ENCODE data around the gene TAF4B. TPM values are rescaled to one million over a fixed set of nuclear protein-coding genes. Genes with fewer than 3 reads are reported as not detected.

TAF4B gene
- total and polyA plus RNA-seq, 4 donors = 0.10 to 4.3 (median 0.30) TPM

DNA sequence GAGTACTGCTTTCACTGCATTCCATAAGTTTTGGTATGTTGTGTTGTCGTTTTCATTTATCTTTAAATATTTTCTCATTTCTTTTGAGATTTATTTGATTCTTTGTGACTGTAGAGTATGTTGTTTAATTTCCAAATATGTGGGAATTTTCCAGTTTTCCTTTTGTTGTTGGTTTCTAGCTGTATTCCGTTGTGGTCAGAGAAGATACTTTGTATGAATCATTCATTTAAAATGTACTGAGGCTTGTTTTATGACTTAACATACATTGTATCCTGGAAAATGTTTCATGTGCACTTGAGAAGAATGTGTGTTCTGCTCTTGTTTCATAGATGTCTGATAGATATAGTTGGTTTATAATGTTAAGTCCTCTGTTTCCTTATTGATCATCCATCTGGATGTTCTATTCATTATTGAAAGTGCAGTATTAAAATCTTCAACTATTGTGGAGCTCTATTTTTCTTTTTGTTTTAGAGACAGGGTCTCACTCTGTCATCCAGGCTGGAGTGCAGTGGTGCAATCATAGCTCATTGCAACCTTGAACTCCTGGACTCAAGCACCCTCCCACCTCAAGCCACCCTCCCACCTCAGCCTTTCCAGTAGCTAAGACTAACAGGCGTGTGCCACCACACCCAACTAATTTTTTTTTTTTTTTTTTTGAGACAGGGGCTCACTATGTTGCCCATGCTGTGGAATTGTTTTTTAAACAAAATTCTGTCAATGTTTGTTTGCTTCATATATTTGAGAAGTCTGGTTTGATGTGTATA lies 96.8 kb downstream of the TAF4B start:
- WGBS = 87% methylated on average over 3 of the region's 3 CpGs

GRCh38 chr18:26325771-26326170 lies 99.5 kb downstream of the TAF4B start:
- no peaks in the 10 kb centered on the region for H3K4me1 ChIP-seq (ENCODE audit: control insufficient read depth in 4 of 4, insufficient read depth in 4 of 4, low read length in 3 of 4)
- H3K9ac ChIP-seq (ENCODE audit: low read depth in 1 of 2, low read length in 2 of 2) = no peak overlapping the region
- no peak for DNase-seq (ENCODE audit: low spot score)
- no peak for TF ChIP-seq FOXA1 (IDR thresholded peaks at IDR 0.05)
- TF ChIP-seq, protein P1, sequence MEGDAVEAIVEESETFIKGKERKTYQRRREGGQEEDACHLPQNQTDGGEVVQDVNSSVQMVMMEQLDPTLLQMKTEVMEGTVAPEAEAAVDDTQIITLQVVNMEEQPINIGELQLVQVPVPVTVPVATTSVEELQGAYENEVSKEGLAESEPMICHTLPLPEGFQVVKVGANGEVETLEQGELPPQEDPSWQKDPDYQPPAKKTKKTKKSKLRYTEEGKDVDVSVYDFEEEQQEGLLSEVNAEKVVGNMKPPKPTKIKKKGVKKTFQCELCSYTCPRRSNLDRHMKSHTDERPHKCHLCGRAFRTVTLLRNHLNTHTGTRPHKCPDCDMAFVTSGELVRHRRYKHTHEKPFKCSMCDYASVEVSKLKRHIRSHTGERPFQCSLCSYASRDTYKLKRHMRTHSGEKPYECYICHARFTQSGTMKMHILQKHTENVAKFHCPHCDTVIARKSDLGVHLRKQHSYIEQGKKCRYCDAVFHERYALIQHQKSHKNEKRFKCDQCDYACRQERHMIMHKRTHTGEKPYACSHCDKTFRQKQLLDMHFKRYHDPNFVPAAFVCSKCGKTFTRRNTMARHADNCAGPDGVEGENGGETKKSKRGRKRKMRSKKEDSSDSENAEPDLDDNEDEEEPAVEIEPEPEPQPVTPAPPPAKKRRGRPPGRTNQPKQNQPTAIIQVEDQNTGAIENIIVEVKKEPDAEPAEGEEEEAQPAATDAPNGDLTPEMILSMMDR (IDR thresholded peaks at IDR 0.05; ENCODE audit: low read depth, low read length, missing input control) = no peak
- TF ChIP-seq, protein P2, sequence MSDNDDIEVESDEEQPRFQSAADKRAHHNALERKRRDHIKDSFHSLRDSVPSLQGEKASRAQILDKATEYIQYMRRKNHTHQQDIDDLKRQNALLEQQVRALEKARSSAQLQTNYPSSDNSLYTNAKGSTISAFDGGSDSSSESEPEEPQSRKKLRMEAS (IDR thresholded peaks at IDR 0.05) = no peak
- TF ChIP-seq, protein P3, sequence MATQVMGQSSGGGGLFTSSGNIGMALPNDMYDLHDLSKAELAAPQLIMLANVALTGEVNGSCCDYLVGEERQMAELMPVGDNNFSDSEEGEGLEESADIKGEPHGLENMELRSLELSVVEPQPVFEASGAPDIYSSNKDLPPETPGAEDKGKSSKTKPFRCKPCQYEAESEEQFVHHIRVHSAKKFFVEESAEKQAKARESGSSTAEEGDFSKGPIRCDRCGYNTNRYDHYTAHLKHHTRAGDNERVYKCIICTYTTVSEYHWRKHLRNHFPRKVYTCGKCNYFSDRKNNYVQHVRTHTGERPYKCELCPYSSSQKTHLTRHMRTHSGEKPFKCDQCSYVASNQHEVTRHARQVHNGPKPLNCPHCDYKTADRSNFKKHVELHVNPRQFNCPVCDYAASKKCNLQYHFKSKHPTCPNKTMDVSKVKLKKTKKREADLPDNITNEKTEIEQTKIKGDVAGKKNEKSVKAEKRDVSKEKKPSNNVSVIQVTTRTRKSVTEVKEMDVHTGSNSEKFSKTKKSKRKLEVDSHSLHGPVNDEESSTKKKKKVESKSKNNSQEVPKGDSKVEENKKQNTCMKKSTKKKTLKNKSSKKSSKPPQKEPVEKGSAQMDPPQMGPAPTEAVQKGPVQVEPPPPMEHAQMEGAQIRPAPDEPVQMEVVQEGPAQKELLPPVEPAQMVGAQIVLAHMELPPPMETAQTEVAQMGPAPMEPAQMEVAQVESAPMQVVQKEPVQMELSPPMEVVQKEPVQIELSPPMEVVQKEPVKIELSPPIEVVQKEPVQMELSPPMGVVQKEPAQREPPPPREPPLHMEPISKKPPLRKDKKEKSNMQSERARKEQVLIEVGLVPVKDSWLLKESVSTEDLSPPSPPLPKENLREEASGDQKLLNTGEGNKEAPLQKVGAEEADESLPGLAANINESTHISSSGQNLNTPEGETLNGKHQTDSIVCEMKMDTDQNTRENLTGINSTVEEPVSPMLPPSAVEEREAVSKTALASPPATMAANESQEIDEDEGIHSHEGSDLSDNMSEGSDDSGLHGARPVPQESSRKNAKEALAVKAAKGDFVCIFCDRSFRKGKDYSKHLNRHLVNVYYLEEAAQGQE (IDR thresholded peaks at IDR 0.05) = no peak
- TF ChIP-seq HNF4A (conservative IDR thresholded peaks at IDR 0.05) = no peak
- no peak for TF ChIP-seq HNF4G (IDR thresholded peaks at IDR 0.05)
- H3K4me3 ChIP-seq (ENCODE audit: low read depth in 1 of 3, low read length in 3 of 3) = no peak overlapping the region
- no peaks in the 10 kb centered on the region for H3K9me3 ChIP-seq (ENCODE audit: control insufficient read depth in 4 of 4, low read length in 3 of 4)
- H3K27me3 ChIP-seq (ENCODE audit: control insufficient read depth in 4 of 4, insufficient read depth in 4 of 4, low read length in 3 of 4) = no peaks in the 10 kb centered on the region
- H3K36me3 ChIP-seq (ENCODE audit: control insufficient read depth in 4 of 4, insufficient read depth in 3 of 4, low read depth in 1 of 4, low read length in 3 of 4) = no peaks in the 10 kb centered on the region
- 86% methylated on average over 2 of the region's 2 CpGs for WGBS
- no peak overlapping the region for H3K27ac ChIP-seq (ENCODE audit: low read depth in 1 of 2, low read length in 2 of 2)

More for the DNA sequence above, 96.8 kb downstream of the TAF4B start:
- Histone ChIP-seq H3K27me3 (ENCODE audit: control insufficient read depth in 4 of 4, insufficient read depth in 4 of 4, low read length in 3 of 4) (no peaks in the 10 kb centered on the region), H3K4me1 (ENCODE audit: control insufficient read depth in 4 of 4, insufficient read depth in 4 of 4, low read length in 3 of 4) (no peaks in the 10 kb centered on the region), H3K36me3 (ENCODE audit: control insufficient read depth in 4 of 4, insufficient read depth in 3 of 4, low read depth in 1 of 4, low read length in 3 of 4) (no peaks in the 10 kb centered on the region), H3K4me3 (ENCODE audit: low read depth in 1 of 3, low read length in 3 of 3) (no peak overlapping the region), H3K9me3 (ENCODE audit: control insufficient read depth in 4 of 4, low read length in 3 of 4) (no peaks in the 10 kb centered on the region), H3K27ac (ENCODE audit: low read depth in 1 of 2, low read length in 2 of 2) (no peak overlapping the region), H3K9ac (ENCODE audit: low read depth in 1 of 2, low read length in 2 of 2) (no peak overlapping the region)
- TF ChIP-seq, protein P4, sequence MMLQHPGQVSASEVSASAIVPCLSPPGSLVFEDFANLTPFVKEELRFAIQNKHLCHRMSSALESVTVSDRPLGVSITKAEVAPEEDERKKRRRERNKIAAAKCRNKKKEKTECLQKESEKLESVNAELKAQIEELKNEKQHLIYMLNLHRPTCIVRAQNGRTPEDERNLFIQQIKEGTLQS (IDR thresholded peaks at IDR 0.05) = no peak
- TF ChIP-seq FOXA1 (IDR thresholded peaks at IDR 0.05) (no peak), RXRA (IDR thresholded peaks at IDR 0.05) (no peak), YY1 (IDR thresholded peaks at IDR 0.05) (no peak), FOXA2 (IDR thresholded peaks at IDR 0.05) (no peak)
- TF ChIP-seq, protein P2 (IDR thresholded peaks at IDR 0.05) = no peak
- DNase-seq (ENCODE audit: low spot score) = no peak

GRCh38 chr18:26327062-26327461 lies 100.8 kb downstream of the TAF4B start:
- H3K27ac ChIP-seq (ENCODE audit: low read depth in 1 of 2, low read length in 2 of 2) = no peak overlapping the region
- WGBS = 82% methylated on average over 3 of the region's 3 CpGs
- H3K9me3 ChIP-seq (ENCODE audit: control insufficient read depth in 4 of 4, low read length in 3 of 4) = no peaks in the 10 kb centered on the region
- no peak for TF ChIP-seq EGR1 (IDR thresholded peaks at IDR 0.05; ENCODE audit: low read depth in 2 of 2)
- H3K27me3 ChIP-seq (ENCODE audit: control insufficient read depth in 4 of 4, insufficient read depth in 4 of 4, low read length in 3 of 4) = no peaks in the 10 kb centered on the region
- no peak overlapping the region for H3K4me3 ChIP-seq (ENCODE audit: low read depth in 1 of 3, low read length in 3 of 3)
- H3K4me1 ChIP-seq (ENCODE audit: control insufficient read depth in 4 of 4, insufficient read depth in 4 of 4, low read length in 3 of 4) = no peaks in the 10 kb centered on the region
- no peaks in the 10 kb centered on the region for H3K36me3 ChIP-seq (ENCODE audit: control insufficient read depth in 4 of 4, insufficient read depth in 3 of 4, low read depth in 1 of 4, low read length in 3 of 4)
- DNase-seq (ENCODE audit: low spot score) = no peak
- H3K9ac ChIP-seq (ENCODE audit: low read depth in 1 of 2, low read length in 2 of 2) = no peak overlapping the region
